H9 (cell line): ENCODE measurements around the gene ZNF784. TPM values are rescaled to one million over a fixed set of nuclear protein-coding genes. Genes with fewer than 3 reads are reported as not detected.

Source experiments
- DNase-seq: peaks from one replicate; pipeline ENCODE4 v3.0.0-alpha.2; 2017
- H2AFZ ChIP-seq: one replicate; pipeline ENCODE4 v1.6.1; 2013; ENCODE audit warnings: mild to moderate bottlenecking, low read length, control low read depth, moderate library complexity
- H2AK5ac ChIP-seq: 2 replicates; pipeline ENCODE4 v1.6.1; 2013; ENCODE audit warnings: low read length, control low read depth, mixed read lengths; ENCODE audit not compliant: insufficient read length
- H2BK120ac ChIP-seq: one replicate; pipeline ENCODE4 v1.6.1; 2013; ENCODE audit warnings: low read depth, mild to moderate bottlenecking, low read length, control low read depth, inconsistent platforms; ENCODE audit not compliant: poor library complexity, severe bottlenecking
- H2BK12ac ChIP-seq: 2 replicates; pipeline ENCODE4 v1.6.1; 2013; ENCODE audit warnings: low read length, control low read depth, mixed read lengths, low read depth; ENCODE audit not compliant: insufficient read length
- H2BK15ac ChIP-seq: 2 replicates; pipeline ENCODE4 v1.6.1; 2013; ENCODE audit warnings: low read depth, low read length, control low read depth
- H2BK20ac ChIP-seq: one replicate; pipeline ENCODE4 v1.6.1; 2013; ENCODE audit warnings: low read depth, mild to moderate bottlenecking, low read length, control low read depth, inconsistent platforms; ENCODE audit not compliant: poor library complexity, severe bottlenecking
- H2BK5ac ChIP-seq: 2 replicates; pipeline ENCODE4 v1.6.1; 2013; ENCODE audit warnings: low read length, control low read depth, mixed read lengths; ENCODE audit not compliant: insufficient read length
- H3K14ac ChIP-seq: 2 replicates; pipeline ENCODE4 v1.6.1; 2013; ENCODE audit warnings: low read length, control low read depth; ENCODE audit not compliant: insufficient read depth
- H3K18ac ChIP-seq: 2 replicates; pipeline ENCODE4 v1.6.1; 2013; ENCODE audit warnings: low read depth, mild to moderate bottlenecking, mixed read lengths, low read length, control low read depth; ENCODE audit not compliant: insufficient read length
- H3K23ac ChIP-seq: 2 replicates; pipeline ENCODE4 v1.6.1; 2013; ENCODE audit warnings: low read length, control low read depth, mixed read lengths, low read depth; ENCODE audit not compliant: insufficient read length
- H3K23me2 ChIP-seq: 2 replicates; pipeline ENCODE4 v1.6.1; 2013; ENCODE audit warnings: low read depth, mild to moderate bottlenecking, mixed read lengths, low read length, control low read depth; ENCODE audit not compliant: insufficient read length, poor library complexity, severe bottlenecking
- H3K27ac ChIP-seq: 2 replicates; pipeline ENCODE4 v1.5.1; 2013; ENCODE audit warnings: low read length, control low read depth, mixed read lengths, low read depth; ENCODE audit not compliant: insufficient read length
- H3K27me3 ChIP-seq: 2 replicates; pipeline ENCODE4 v1.6.1; 2013; ENCODE audit warnings: low read length, control low read depth, inconsistent platforms; ENCODE audit not compliant: insufficient read depth
- H3K4ac ChIP-seq: 2 replicates; pipeline ENCODE4 v1.6.1; 2013; ENCODE audit warnings: low read depth, mild to moderate bottlenecking, control low read depth, inconsistent platforms, low read length, moderate library complexity
- H3K4me1 ChIP-seq: 2 replicates; pipeline ENCODE4 v1.6.1; 2013; ENCODE audit warnings: low read length, control low read depth, inconsistent platforms; ENCODE audit not compliant: insufficient read depth
- H3K4me2 ChIP-seq: 2 replicates; pipeline ENCODE4 v1.6.1; 2013; ENCODE audit warnings: low read length, control low read depth, mixed read lengths; ENCODE audit not compliant: insufficient read length, insufficient read depth
- H3K56ac ChIP-seq: 2 replicates; pipeline ENCODE4 v1.6.1; 2013; ENCODE audit warnings: low read depth, mild to moderate bottlenecking, mixed read lengths, low read length, control low read depth; ENCODE audit not compliant: insufficient read length
- H3K79me1 ChIP-seq: 2 replicates; pipeline ENCODE4 v1.6.1; 2013; ENCODE audit warnings: low read depth, mild to moderate bottlenecking, moderate library complexity, low read length, control low read depth, inconsistent platforms; ENCODE audit not compliant: insufficient read depth, poor library complexity, severe bottlenecking
- H3K79me2 ChIP-seq: 2 replicates; pipeline ENCODE4 v1.6.1; 2013; ENCODE audit warnings: low read length, control low read depth, inconsistent platforms; ENCODE audit not compliant: insufficient read depth
- H3K9ac ChIP-seq: 2 replicates; pipeline ENCODE4 v1.6.1; 2013; ENCODE audit warnings: low read length, control low read depth, mixed read lengths; ENCODE audit not compliant: insufficient read length; ENCODE audit errors: extremely low read depth
- H3K9me3 ChIP-seq: one replicate; pipeline ENCODE4 v1.6.1; 2013; ENCODE audit warnings: low read depth, low read length, inconsistent platforms; ENCODE audit not compliant: control insufficient read depth
- H3T11ph ChIP-seq: one replicate; pipeline ENCODE4 v1.6.1; 2013; ENCODE audit warnings: mild to moderate bottlenecking, low read length, control low read depth, inconsistent platforms
- H4K20me1 ChIP-seq: one replicate; pipeline ENCODE4 v1.6.1; 2013; ENCODE audit not compliant: control insufficient read depth, insufficient read length, insufficient read depth
- H4K5ac ChIP-seq: 2 replicates; pipeline ENCODE4 v1.6.1; 2013; ENCODE audit warnings: low read depth, mild to moderate bottlenecking, mixed read lengths, low read length, control low read depth; ENCODE audit not compliant: insufficient read length
- H4K8ac ChIP-seq: replicated peaks from 2 replicates; pipeline ENCODE4 v1.6.1; 2013; ENCODE audit warnings: low read length, control low read depth, mixed read lengths, low read depth; ENCODE audit not compliant: insufficient read length
- H4K91ac ChIP-seq: 2 replicates; pipeline ENCODE4 v1.6.1; 2013; ENCODE audit warnings: low read depth, mild to moderate bottlenecking, moderate library complexity, mixed read lengths, low read length, control low read depth; ENCODE audit not compliant: insufficient read length
- H3K27ac Mint-ChIP-seq, 3 experiments: 2 replicates in 2 of 3; 3 replicates in 1 of 3; pipeline ENCODE4 v1.8.0; 2020 to 2021; ENCODE audit warnings: mixed read lengths in 3 of 3, mild to moderate bottlenecking in 1 of 3, moderate library complexity in 1 of 3
- H3K27me3 Mint-ChIP-seq: 2 replicates; pipeline ENCODE4 v1.8.0; 2021; ENCODE audit warnings: low read depth, mild to moderate bottlenecking, moderate library complexity, mixed read lengths
- H3K36me3 Mint-ChIP-seq, 3 experiments: 2 replicates in 2 of 3; 3 replicates in 1 of 3; pipeline ENCODE4 v1.8.0; 2020 to 2021; ENCODE audit warnings: low read depth in 3 of 3, mixed read lengths in 3 of 3; ENCODE audit not compliant: insufficient read depth in 1 of 3
- H3K4me1 Mint-ChIP-seq, 2 experiments: 2 replicates each; pipeline ENCODE4 v1.8.0; 2020; ENCODE audit warnings: mixed read lengths in 2 of 2
- H3K4me3 Mint-ChIP-seq, 2 experiments: 2 replicates in 1 of 2; 3 replicates in 1 of 2; pipeline ENCODE4 v1.8.0; 2020 to 2021; ENCODE audit warnings: mild to moderate bottlenecking in 2 of 2, mixed read lengths in 2 of 2, moderate library complexity in 1 of 2
- H3K9me3 Mint-ChIP-seq, 2 experiments: 2 replicates in 1 of 2; 3 replicates in 1 of 2; pipeline ENCODE4 v1.8.0; 2020; ENCODE audit warnings: mild to moderate bottlenecking in 2 of 2, mixed read lengths in 2 of 2, moderate library complexity in 1 of 2
- CTCF ChIP-seq: fragments of 200-600 bp; sonication (generic); conservative IDR thresholded peaks from 3 replicates; pipeline ENCODE4 v1.8.0; 2021; ENCODE audit warnings: antibody characterized with exemption, mild to moderate bottlenecking
- WGBS: extraction: QIAGEN DNeasy Blood & Tissue Kit; methylation state at CpG from one replicate; pipeline ENCODE4 v1.1.7; 2013; ENCODE audit warnings: missing lambda C conversion rate, low lambda C conversion rate, mixed read lengths; ENCODE audit not compliant: insufficient read length; ENCODE audit errors: extremely low coverage; 5-methylcytosine and 5-hydroxymethylcytosine counted together
- total RNA-seq: library from RNA; stranded (reverse); gene quantifications from 2 replicates; pipeline ENCODE4 v1.2.1, GENCODE V29; 2021

The ZNF784 gene
- total RNA-seq, 1 experiment from 2014 or later, result 10.7 TPM

GRCh38 chr19:55609326-55609725 is 15.0 kb downstream of the ZNF784 start:
- Histone ChIP-seq H2AFZ (no peak overlapping the region), H3K18ac (no peak overlapping the region), H2BK15ac (no peak overlapping the region), H3K4me1 (0 out of 2 replicates have a peak, but pooled peaks cover 3% of the 10 kb centered on the region), H2BK12ac (no peak overlapping the region), H3K4ac (no peak overlapping the region), H3K23me2 (peaks cover 8% of the 10 kb centered on the region), H3K79me1 (peaks cover 4% of the 10 kb centered on the region), H3K56ac (no peak overlapping the region), H4K8ac (no peak overlapping the region), H3K27ac (no peak overlapping the region), H4K91ac (no peak overlapping the region), H2BK20ac (no peak overlapping the region), H3K4me2 (no peak overlapping the region), H3K14ac (no peak overlapping the region), H3K27me3 (no peaks in the 10 kb centered on the region), H4K5ac (no peak overlapping the region), H3T11ph (no peak overlapping the region), H2BK120ac (no peak overlapping the region), H2AK5ac (no peak overlapping the region), H4K20me1 (no peaks in the 10 kb centered on the region), H3K9ac (no peak overlapping the region), H3K23ac (no peak overlapping the region), H3K79me2 (peaks cover 1% of the 10 kb centered on the region; the same call in 1 of the 2 replicates), H2BK5ac (no peak overlapping the region), H3K9me3 (no peaks in the 10 kb centered on the region)
- DNase-seq, result no peak
- no peak for TF ChIP-seq CTCF
- Mint-ChIP-seq H3K4me3 (no peak overlapping the region), H3K9me3 (no peaks in the 10 kb centered on the region), H3K27me3 (no peaks in the 10 kb centered on the region), H3K4me1 (peaks cover 17 to 19% of the 10 kb centered on the region in 2 experiments), H3K36me3 (peaks cover 14 to 38% (median 24%) of the 10 kb centered on the region in 3 experiments), H3K27ac (no peak overlapping the region; a peak in 1 of 7 replicates)
- no CpG with 5 or more reads among the region's 5 CpGs for WGBS
